Measurements from ENCODE around the gene BMP7.

BMP7 gene

DNA sequence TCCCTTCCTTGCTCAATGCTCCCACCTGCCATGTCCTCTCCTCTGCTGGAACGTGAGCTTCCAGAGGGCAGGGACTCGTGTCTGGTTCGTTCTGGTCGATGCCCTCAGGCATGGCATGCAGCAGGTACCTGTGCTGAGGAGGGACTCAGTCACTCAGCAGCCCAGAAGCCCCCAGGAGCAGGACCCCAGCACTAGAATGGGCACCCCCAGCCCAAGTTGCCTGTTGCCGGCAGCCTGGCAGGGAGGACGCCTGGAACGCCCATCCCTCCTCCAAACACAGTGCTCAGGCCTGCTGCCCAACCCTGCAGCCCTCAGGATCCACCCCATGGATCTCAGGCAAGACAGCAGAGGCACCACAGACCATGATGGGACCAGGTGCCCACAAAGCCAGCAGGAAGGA is 40.6 kb downstream of the BMP7 start:
- no peak for DNase-seq (ENCODE audit: low read depth)
- H3K4me3 ChIP-seq (ENCODE audit: low read length): no peak overlapping the region
- TF ChIP-seq, protein P1, sequence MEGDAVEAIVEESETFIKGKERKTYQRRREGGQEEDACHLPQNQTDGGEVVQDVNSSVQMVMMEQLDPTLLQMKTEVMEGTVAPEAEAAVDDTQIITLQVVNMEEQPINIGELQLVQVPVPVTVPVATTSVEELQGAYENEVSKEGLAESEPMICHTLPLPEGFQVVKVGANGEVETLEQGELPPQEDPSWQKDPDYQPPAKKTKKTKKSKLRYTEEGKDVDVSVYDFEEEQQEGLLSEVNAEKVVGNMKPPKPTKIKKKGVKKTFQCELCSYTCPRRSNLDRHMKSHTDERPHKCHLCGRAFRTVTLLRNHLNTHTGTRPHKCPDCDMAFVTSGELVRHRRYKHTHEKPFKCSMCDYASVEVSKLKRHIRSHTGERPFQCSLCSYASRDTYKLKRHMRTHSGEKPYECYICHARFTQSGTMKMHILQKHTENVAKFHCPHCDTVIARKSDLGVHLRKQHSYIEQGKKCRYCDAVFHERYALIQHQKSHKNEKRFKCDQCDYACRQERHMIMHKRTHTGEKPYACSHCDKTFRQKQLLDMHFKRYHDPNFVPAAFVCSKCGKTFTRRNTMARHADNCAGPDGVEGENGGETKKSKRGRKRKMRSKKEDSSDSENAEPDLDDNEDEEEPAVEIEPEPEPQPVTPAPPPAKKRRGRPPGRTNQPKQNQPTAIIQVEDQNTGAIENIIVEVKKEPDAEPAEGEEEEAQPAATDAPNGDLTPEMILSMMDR (conservative IDR thresholded peaks at IDR 0.05; ENCODE audit: low read depth, low read length): no peak

DNA sequence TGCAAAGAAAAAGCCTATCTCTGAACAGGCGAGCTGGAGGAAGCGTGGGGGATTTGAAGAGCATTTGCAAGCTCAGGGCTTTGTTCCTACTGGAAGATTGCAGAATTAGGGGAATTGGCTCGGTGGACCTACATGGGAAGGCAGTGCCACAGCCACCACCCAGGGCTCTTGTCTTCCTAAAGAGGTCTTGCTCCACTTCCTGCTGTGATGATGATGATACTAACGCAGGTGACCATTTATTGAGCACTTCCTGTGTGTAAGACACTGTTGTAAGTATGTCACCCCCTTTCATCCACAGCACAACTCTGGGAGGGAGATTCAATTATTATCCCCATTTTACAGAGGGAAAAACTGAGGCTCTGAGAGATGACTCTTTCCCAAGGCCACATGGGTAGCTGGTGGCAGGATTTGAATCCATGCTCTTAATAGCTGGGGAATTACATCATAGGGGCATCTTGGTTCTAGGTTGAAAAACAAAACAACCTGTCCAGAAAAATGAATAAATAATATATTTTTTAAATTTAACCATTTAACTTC is 41.2 kb downstream of the BMP7 start:
- H3K4me3 ChIP-seq (ENCODE audit: low read length): no peak overlapping the region
- TF ChIP-seq, protein P1 (conservative IDR thresholded peaks at IDR 0.05; ENCODE audit: low read depth, low read length): no peak
- no peak for DNase-seq (ENCODE audit: low read depth)

DNA sequence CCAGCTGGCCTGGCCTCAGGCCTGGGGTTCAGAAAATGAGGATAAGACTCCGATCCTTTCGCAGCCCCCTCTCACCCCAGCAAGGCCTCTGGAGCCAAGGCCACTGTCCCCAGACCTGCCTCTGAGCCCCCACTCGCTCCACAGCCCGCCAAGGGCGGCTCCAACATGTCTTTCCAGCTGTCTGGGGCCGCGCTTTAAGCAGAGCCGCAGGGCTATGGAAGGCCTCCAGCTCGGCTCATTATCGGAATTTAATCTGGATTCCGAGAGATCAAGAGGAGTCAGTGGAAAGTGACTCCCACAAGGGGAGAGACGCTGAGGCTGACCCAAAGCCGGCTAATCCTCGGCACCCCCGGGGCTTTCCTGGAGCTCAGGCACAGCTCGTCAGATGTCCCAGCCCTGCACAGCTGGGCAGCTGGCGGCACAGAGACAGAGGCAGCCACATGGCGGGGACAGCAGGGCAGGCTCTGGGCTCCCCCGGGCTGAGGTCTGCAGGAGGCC is 41.8 kb downstream of the BMP7 start:
- no peak for DNase-seq (ENCODE audit: low read depth)
- TF ChIP-seq, protein P1 (conservative IDR thresholded peaks at IDR 0.05; ENCODE audit: low read depth, low read length): no peak
- H3K4me3 ChIP-seq (ENCODE audit: low read length): no peak overlapping the region

DNA sequence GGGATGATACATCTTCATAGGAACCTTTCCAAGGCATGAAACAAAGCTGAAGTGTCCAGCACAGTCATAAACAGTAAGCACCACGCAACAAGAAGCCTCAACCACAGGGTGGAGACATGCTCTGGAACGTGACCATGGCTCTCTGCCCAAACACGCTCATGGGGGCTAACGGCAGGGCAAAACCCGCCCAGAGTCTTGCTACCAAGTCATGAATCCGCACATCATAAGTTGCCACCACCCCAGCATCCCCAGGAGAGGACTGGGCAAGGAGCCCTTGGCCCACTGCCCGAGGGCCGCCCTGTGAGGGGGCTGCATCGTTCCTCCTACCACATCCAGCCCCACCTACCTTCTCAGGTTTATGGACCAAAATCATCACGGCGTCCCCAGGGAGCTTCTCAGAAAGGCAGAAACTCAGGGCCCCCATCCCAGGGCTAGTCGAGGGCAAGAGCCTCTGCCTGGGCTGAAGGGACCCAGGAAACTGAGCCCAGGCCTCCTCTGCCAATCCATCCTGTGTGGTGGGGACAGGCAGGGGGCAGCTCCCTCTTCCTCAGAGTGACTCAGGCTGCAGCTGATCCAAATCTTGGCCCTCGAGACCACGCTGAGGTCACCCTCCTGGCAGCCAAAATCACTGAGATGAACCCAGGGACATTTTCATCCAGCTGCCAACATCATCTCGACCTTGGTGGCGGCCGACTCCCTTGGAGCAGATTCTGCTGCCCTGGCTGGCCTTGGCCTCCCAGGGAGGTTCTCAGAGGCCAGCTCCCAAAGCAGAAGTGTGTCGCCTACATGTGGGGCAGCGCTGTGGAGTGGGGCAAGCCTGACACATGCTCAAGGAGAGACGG is 42.6 kb downstream of the BMP7 start:
- DNase-seq (ENCODE audit: low read depth): no peak
- no peak overlapping the region for H3K4me3 ChIP-seq (ENCODE audit: low read length)
- TF ChIP-seq, protein P1 (conservative IDR thresholded peaks at IDR 0.05; ENCODE audit: low read depth, low read length): peak; percentile 10

DNA sequence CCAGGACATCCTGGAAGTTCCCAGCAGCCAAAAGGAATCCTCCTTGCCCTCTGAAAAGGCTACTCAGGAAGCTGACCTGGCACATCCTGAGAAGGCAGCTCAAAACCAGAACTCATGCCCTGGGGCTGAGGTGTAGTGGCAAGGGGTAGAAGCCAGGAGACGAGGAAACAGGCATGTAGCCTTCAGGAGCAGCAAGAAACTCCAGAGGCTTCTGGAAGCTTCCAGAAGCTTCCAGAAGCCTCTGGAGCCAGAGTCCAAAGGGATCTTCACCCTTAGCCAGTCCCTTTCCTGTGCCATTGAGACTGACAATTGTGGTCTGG is 43.9 kb downstream of the BMP7 start:
- TF ChIP-seq, protein P1 (conservative IDR thresholded peaks at IDR 0.05; ENCODE audit: low read depth, low read length): no peak
- no peak for DNase-seq (ENCODE audit: low read depth)
- no peak overlapping the region for H3K4me3 ChIP-seq (ENCODE audit: low read length)

DNA sequence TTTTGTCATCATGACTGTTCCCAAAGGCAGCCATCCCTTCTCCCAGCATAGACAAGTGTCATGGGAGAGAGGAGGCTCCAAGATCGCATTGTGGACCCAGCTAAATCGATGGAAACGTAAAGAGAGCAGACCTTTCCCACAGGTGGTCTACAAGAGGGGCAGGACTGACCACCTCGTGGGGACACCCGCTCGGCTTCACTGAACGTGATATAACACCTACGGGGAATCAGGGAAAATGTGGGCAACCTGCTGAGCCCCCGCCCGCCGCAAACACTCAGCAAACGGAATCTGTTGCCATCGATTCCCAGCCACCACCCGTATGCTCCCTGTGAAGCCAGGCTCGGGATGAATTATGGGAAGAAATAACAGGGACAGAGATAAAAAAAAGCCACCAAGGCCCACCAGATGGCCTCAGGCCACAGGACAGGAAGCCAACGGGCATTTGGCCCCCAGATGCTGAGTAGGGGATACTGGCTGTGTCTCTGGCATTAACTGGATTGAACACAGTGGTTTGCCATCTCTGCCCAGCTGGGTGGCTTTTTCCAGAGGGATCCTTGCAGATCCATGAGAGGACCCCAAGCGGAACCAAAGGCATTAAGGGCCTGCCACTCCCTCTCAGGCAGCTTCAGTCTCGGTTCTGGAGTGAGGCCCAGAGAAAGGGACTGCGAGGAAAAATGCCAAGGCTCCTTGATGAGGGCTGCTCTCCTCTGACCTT is 44.4 kb downstream of the BMP7 start:
- TF ChIP-seq, protein P1 (conservative IDR thresholded peaks at IDR 0.05; ENCODE audit: low read depth, low read length): no peak
- H3K4me3 ChIP-seq (ENCODE audit: low read length): no peak overlapping the region
- DNase-seq (ENCODE audit: low read depth): no peak

All from retinal pigment epithelial cell (primary cell).